GM06990 (cell line): ENCODE measurements around the gene RUVBL2.

Source experiments
- DNase-seq: peaks from one replicate; pipeline ENCODE4 v3.0.0-alpha.2; 2011; ENCODE audit not compliant: insufficient read length; ENCODE audit errors: extremely low read depth
- H3K27me3 ChIP-seq: replicated peaks from 2 replicates; pipeline ENCODE4 v1.6.0; 2011; ENCODE audit warnings: low read length; ENCODE audit not compliant: control insufficient read depth, insufficient read depth
- H3K36me3 ChIP-seq: 2 replicates; pipeline ENCODE4 v1.5.1; 2011; ENCODE audit warnings: low read length; ENCODE audit not compliant: control insufficient read depth, insufficient read depth
- H3K4me3 ChIP-seq: replicated peaks from 2 replicates; pipeline ENCODE4 v1.5.1; 2011; ENCODE audit warnings: low read depth, mild to moderate bottlenecking, control low read depth, low read length
- TF ChIP-seq, protein P1 (sequence below): IDR thresholded peaks from 2 replicates; pipeline ENCODE4 v1.5.1; 2011; ENCODE audit warnings: low read length, control low read depth, mild to moderate bottlenecking, inconsistent platforms; ENCODE audit not compliant: insufficient read depth, poor library complexity, severe bottlenecking

The RUVBL2 gene

DNA sequence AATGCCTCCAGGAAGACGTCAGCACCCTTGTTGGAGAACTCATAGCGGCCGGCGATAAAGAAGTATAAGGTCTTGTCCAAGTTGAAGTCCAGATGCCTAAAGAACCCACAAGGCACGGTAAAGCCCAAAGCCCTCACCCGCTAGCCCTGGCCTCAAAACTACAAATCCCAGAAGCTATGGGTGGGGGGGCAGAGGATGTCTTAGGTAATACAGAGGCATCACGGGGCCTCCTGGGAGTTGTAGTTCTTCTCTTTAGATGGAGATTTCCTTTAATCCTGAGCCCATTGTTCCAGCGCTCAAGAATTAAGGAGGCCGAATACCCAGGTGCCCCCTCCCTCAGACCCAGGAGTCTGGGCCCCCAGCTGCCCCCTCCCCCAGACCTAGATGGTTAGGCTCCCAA, 11.4 kb upstream of the RUVBL2 start:
- DNase-seq, result no peak
- peaks cover 25% of the 10 kb centered on the region for H3K36me3 ChIP-seq
- no peak overlapping the region for H3K4me3 ChIP-seq
- TF ChIP-seq, protein P1, sequence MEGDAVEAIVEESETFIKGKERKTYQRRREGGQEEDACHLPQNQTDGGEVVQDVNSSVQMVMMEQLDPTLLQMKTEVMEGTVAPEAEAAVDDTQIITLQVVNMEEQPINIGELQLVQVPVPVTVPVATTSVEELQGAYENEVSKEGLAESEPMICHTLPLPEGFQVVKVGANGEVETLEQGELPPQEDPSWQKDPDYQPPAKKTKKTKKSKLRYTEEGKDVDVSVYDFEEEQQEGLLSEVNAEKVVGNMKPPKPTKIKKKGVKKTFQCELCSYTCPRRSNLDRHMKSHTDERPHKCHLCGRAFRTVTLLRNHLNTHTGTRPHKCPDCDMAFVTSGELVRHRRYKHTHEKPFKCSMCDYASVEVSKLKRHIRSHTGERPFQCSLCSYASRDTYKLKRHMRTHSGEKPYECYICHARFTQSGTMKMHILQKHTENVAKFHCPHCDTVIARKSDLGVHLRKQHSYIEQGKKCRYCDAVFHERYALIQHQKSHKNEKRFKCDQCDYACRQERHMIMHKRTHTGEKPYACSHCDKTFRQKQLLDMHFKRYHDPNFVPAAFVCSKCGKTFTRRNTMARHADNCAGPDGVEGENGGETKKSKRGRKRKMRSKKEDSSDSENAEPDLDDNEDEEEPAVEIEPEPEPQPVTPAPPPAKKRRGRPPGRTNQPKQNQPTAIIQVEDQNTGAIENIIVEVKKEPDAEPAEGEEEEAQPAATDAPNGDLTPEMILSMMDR, result no peak
- no peaks in the 10 kb centered on the region for H3K27me3 ChIP-seq

DNA sequence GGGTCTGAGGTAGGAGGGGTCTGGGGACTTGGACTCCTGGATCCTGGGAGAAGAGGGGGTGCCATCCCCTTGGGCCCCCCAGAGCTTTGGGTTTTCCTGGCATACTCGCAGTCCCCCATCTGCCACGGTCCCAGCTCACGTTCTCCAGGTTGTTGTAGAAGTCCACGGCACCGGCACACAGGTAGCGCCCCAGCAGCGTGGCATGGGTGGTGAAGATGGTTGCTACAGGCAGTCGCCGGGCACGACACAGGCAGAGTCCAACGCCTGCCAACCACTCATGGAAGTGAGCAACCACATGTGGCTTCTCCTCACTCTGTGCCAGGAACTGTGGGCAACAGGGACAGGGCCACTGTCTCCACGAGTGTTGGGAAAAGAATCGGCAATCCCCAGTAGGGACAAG, 8.0 kb upstream of the RUVBL2 start:
- TF ChIP-seq, protein P1, result no peak
- Histone ChIP-seq H3K4me3 (no peak overlapping the region), H3K36me3 (peaks cover 26% of the 10 kb centered on the region), H3K27me3 (no peaks in the 10 kb centered on the region)
- no peak for DNase-seq

DNA sequence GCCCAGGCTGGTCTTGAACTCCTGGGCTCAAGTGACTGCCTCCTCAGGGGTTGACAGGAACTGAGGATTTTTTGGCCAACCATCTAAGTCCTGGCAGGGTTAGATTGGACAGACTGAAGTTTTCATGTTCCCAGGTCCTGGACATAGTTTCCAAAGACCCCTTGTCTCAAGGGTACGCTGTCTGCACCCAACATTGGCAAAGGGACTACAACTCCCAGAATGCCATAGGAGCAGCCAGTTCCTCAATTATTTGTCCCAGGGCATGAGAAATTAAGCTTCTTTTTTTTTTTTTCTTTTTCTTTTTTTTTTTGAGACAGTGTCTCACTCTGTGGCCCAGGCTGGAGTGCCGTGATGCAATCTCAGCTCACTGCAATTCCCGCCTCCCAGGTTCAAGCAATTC, 7.5 kb upstream of the RUVBL2 start:
- no peaks in the 10 kb centered on the region for H3K27me3 ChIP-seq
- H3K4me3 ChIP-seq, result no peak overlapping the region
- TF ChIP-seq, protein P1, result no peak
- peaks cover 26% of the 10 kb centered on the region for H3K36me3 ChIP-seq
- DNase-seq, result no peak

DNA sequence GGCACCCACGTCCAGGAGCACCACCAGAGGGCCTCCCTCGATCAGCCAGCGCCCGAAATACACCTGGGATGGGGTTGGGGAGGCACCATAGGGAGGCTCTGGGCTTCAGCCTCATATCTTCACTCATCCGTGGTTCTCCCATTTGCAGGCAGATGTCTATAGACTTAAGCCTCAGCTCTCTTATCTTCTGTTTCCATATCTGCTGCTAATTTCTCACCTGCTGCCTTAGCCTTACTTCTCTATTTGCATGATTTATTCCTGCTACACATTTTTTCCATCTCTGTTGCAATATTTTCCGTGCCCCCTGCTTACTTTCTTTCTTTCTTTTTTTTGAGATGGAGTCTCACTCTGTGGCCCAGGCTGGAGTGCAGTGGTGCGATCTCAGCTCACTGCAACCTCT, 6.4 kb upstream of the RUVBL2 start:
- Histone ChIP-seq H3K36me3 (peaks cover 20% of the 10 kb centered on the region), H3K27me3 (no peaks in the 10 kb centered on the region), H3K4me3 (no peak overlapping the region)
- no peak for DNase-seq
- TF ChIP-seq, protein P1, result no peak

DNA sequence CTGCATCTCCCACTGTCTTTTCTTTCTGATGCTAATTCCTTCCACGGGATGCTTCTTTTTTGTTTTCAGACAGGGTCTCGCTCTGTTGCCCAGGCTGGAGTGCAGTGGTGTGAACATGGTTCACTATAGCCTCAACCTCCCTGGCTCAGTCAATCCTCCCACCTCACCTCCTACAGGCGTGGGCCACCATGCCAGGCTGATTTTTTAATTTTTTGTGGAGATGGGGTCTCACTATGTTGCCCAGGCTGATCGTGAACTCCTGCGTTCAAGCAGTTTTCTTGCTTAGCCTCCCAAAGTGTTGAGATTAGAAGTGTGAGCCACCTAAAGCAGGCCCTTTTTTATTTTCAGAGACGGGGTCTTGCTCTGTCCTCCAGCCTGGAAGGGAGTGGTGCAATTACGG, 5.4 kb upstream of the RUVBL2 start:
- Histone ChIP-seq H3K27me3 (no peaks in the 10 kb centered on the region), H3K4me3 (no peak overlapping the region), H3K36me3 (peaks cover 18% of the 10 kb centered on the region)
- no peak for DNase-seq
- TF ChIP-seq, protein P1, result no peak

DNA sequence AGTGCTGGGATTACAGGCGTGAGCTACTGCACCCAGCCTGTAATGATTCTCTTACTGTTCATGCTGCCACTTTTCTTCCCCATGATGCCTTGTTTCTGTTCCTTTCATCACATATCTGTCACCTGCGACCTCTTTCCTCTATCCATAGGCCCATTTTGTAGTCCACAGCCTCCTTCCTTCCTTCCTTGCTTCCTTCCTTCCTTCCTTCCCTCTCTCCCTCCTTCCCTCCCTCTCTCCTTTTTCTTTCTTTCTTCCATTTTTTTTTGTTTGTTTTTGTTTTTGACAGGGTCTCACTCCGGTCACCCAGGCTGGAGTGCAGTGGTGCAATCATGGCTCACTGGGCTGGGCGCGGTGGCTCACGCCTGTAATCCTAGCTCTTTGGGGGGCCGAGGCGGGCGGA, 4.8 kb upstream of the RUVBL2 start:
- Histone ChIP-seq H3K27me3 (no peaks in the 10 kb centered on the region), H3K36me3 (peaks cover 18% of the 10 kb centered on the region), H3K4me3 (no peak overlapping the region)
- DNase-seq, result no peak
- TF ChIP-seq, protein P1, result no peak
